TTC549 (cell line): ENCODE measurements around the gene KLHL40.
"Not testable (repeated sequence)": the region's sequence is repeated elsewhere in the genome, so short reads cannot be mapped to it uniquely, and the experiment has no call there.

ENCODE experiments used
- FAIRE-seq: peaks from 2 replicates; lab custom pipeline; 2012; peaks lifted over from hg19 to GRCh38; lab: Jason Lieb, UNC

The KLHL40 gene

GRCh38 chr3:42705962-42706585 is 20.7 kb downstream of the KLHL40 start:
- no peak for FAIRE-seq

GRCh38 chr3:42706721-42707619 is 21.6 kb downstream of the KLHL40 start:
- no peak for FAIRE-seq

- FAIRE-seq = no peak
Observed at GRCh38 chr3:42707620-42708355, 22.5 kb downstream of the KLHL40 start.

GRCh38 chr3:42708611-42709151 is 23.3 kb downstream of the KLHL40 start:
- no peak for FAIRE-seq

- FAIRE-seq = no peak
Observed at GRCh38 chr3:42709621-42710020, 24.3 kb downstream of the KLHL40 start.

- no peak for FAIRE-seq
Observed at GRCh38 chr3:42710323-42711021, 25.1 kb downstream of the KLHL40 start.

- FAIRE-seq = no peak
Observed at GRCh38 chr3:42711491-42712343, 26.4 kb downstream of the KLHL40 start.

- FAIRE-seq = no peak
Observed at GRCh38 chr3:42712344-42712648, 27.0 kb downstream of the KLHL40 start.

- no peak for FAIRE-seq
Observed at GRCh38 chr3:42712688-42713372, 27.5 kb downstream of the KLHL40 start.

- no peak for FAIRE-seq
Observed at GRCh38 chr3:42713747-42714146, 28.4 kb downstream of the KLHL40 start.

- FAIRE-seq = no peak
Observed at GRCh38 chr3:42714171-42714852, 29.0 kb downstream of the KLHL40 start.

- no peak for FAIRE-seq
Observed at GRCh38 chr3:42717306-42717705, 32.0 kb downstream of the KLHL40 start.

- no peak for FAIRE-seq
Observed at GRCh38 chr3:42718338-42718737, 33.0 kb downstream of the KLHL40 start.

- FAIRE-seq = no peak
Observed at GRCh38 chr3:42719002-42719401, 33.7 kb downstream of the KLHL40 start.

- no peak for FAIRE-seq
Observed at GRCh38 chr3:42720126-42720525, 34.8 kb downstream of the KLHL40 start.

GRCh38 chr3:42721690-42722089 is 36.4 kb downstream of the KLHL40 start:
- FAIRE-seq = no peak

- FAIRE-seq = not testable (repeated sequence)
Observed at GRCh38 chr3:42722442-42722841, 37.1 kb downstream of the KLHL40 start.

GRCh38 chr3:42723219-42723618 is 37.9 kb downstream of the KLHL40 start:
- FAIRE-seq = no peak

GRCh38 chr3:42725454-42725853 is 40.1 kb downstream of the KLHL40 start:
- no peak for FAIRE-seq

- FAIRE-seq = no peak
Observed at GRCh38 chr3:42728056-42728455, 42.7 kb downstream of the KLHL40 start.
